ENCODE results near the gene CD38. TPM values are rescaled to one million over a fixed set of nuclear protein-coding genes. Genes with fewer than 3 reads are reported as not detected.
"Not testable (repeated sequence)": the region's sequence is repeated elsewhere in the genome, so short reads cannot be mapped to it uniquely, and the experiment has no call there.

CD38 gene
- total RNA-seq, 1 donor from 2014 or later, result 0.34 TPM

- H3K9me3 Mint-ChIP-seq, result no peaks in the 10 kb centered on the region
- H3K36me3 Mint-ChIP-seq, result no peaks in the 10 kb centered on the region
- no peak for TF ChIP-seq CTCF (conservative IDR thresholded peaks at IDR 0.05)
- no peak overlapping the region for H3K4me3 Mint-ChIP-seq
- no peaks in the 10 kb centered on the region for H3K4me1 Mint-ChIP-seq (ENCODE audit: unreplicated experiment)
- no peak overlapping the region for H3K27ac Mint-ChIP-seq
- H3K27me3 Mint-ChIP-seq, result no peaks in the 10 kb centered on the region
- DNase-seq (ENCODE audit: extremely low spot score, unreplicated experiment), result no peak
These were observed 70.2 kb downstream of the CD38 start for GRCh38 chr4:15848191-15848842.

- no peaks in the 10 kb centered on the region for H3K36me3 Mint-ChIP-seq
These were observed 73.8 kb downstream of the CD38 start for GRCh38 chr4:15851969-15852368.

DNA sequence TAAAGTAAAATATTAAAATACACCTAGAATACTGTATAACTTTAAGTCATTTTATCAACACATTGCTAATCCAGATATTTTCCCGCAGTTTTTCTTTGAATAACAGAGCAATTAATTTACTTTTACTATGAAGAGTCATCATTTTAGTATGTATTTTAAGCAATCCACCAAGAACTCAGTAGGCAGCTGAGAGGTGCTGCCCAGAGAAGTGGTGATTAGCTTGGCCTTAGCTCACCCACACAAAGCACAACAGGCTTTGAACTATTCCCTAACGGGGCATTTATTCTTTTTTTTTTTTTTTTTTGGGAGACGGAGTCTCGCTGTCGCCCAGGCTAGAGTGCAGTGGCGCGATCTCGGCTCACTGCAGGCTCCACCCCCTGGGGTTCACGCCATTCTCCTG is 74.4 kb downstream of the CD38 start:
- Mint-ChIP-seq H3K27ac (no peak overlapping the region), H3K36me3 (no peaks in the 10 kb centered on the region), H3K4me1 (ENCODE audit: unreplicated experiment) (no peaks in the 10 kb centered on the region), H3K27me3 (no peaks in the 10 kb centered on the region), H3K9me3 (no peaks in the 10 kb centered on the region), H3K4me3 (no peak overlapping the region)
- TF ChIP-seq CTCF (conservative IDR thresholded peaks at IDR 0.05), result no peak
- no peak for DNase-seq (ENCODE audit: extremely low spot score, unreplicated experiment)

More at GRCh38 chr4:15851969-15852368, 73.8 kb downstream of the CD38 start:
- DNase-seq (ENCODE audit: extremely low spot score, unreplicated experiment), result no peak
- no peak overlapping the region for H3K27ac Mint-ChIP-seq
- H3K27me3 Mint-ChIP-seq, result no peaks in the 10 kb centered on the region
- H3K4me3 Mint-ChIP-seq, result no peak overlapping the region
- no peak for TF ChIP-seq CTCF (conservative IDR thresholded peaks at IDR 0.05)
- no peaks in the 10 kb centered on the region for H3K9me3 Mint-ChIP-seq
- no peaks in the 10 kb centered on the region for H3K4me1 Mint-ChIP-seq (ENCODE audit: unreplicated experiment)

DNA sequence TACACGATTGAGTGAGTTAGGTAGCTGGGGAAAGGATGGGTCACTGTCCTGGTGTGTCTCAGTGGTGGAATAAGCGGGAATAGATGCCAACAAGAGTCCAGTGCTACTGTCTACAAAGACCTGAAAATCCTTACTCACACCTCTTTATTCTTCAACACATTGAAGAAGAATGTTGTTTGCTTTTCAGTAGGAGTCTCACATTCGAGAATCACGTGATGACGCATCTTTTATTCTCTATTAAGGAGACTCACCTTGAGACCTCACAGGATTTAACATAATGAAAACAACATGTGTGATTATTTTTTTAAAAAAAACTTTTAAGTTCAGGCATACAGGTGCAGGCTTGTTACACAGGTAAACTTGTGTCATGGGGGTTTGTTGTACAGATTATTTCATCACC is 75.2 kb downstream of the CD38 start:
- H3K27me3 Mint-ChIP-seq, result no peaks in the 10 kb centered on the region
- no peak overlapping the region for H3K27ac Mint-ChIP-seq
- DNase-seq (ENCODE audit: extremely low spot score, unreplicated experiment), result no peak
- no peak overlapping the region for H3K4me3 Mint-ChIP-seq
- no peaks in the 10 kb centered on the region for H3K36me3 Mint-ChIP-seq
- H3K9me3 Mint-ChIP-seq, result no peaks in the 10 kb centered on the region
- no peaks in the 10 kb centered on the region for H3K4me1 Mint-ChIP-seq (ENCODE audit: unreplicated experiment)
- TF ChIP-seq CTCF (conservative IDR thresholded peaks at IDR 0.05), result no peak

DNA sequence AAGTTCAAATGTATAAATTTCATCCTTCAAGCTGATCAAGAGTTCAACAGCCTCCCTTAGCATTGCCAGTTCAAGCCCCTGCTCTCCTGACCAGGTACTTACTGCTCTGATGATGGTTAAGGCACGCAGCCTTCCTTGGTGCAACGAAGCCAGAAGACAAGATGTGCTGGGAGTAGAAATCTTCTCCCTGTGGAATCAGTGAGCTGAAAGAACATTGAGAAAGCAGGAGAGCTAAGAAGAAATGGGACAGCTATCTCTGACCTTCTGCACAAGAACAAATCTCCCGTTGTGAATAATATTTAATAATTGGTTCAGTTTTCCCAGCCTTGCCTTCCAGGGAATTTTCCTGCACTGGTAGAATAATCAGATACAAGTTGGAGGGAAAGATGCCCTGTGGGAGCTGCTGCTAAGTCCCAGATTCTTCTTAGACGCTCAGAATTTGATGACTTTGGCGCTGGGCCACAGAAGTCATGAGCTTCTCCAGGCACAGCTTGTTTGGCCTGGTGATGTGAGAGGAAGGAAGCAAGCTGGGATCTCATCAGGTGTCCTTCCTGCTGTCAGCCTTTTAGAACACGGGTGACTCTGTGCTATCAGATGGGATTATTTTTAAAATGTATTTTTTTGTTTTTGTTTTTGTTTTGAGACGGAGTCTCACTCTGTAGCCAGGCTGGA is 77.8 kb downstream of the CD38 start:
- H3K4me3 Mint-ChIP-seq, result no peak overlapping the region
- no peak overlapping the region for H3K27ac Mint-ChIP-seq
- no peak for DNase-seq (ENCODE audit: extremely low spot score, unreplicated experiment)
- no peaks in the 10 kb centered on the region for H3K9me3 Mint-ChIP-seq
- TF ChIP-seq CTCF (conservative IDR thresholded peaks at IDR 0.05), result no peak
- H3K27me3 Mint-ChIP-seq, result no peaks in the 10 kb centered on the region
- H3K4me1 Mint-ChIP-seq (ENCODE audit: unreplicated experiment), result no peaks in the 10 kb centered on the region
- H3K36me3 Mint-ChIP-seq, result no peaks in the 10 kb centered on the region

DNA sequence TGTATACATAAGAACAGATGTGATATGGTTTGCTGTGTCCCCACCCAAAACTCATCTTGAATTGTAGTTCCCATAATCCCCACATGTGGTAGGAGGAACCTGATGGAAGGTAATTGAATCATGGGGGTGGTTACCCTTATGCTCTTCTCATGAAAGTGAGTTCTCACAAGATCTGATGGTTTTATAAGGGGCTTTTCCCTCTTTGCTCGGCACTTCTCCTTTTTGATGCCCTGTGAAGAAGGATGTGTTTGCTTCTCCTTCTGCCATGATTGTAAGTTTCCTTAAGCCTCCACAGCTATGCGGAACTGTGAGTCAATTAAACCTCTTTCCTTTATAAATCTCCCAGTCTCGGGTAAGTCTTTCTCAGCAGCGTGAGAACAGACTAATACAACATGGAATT is 83.1 kb downstream of the CD38 start:
- H3K27ac Mint-ChIP-seq; H3K4me3 Mint-ChIP-seq; H3K4me1 Mint-ChIP-seq (ENCODE audit: unreplicated experiment); H3K27me3 Mint-ChIP-seq; H3K9me3 Mint-ChIP-seq; H3K36me3 Mint-ChIP-seq; DNase-seq (ENCODE audit: extremely low spot score, unreplicated experiment): not testable (repeated sequence)

Data from type B pancreatic cell (in vitro differentiated cells).